Activated CD4-positive, alpha-beta memory T cell treated with anti-CD3 and anti-CD28 coated beads for 36 hours (primary cell): ENCODE measurements around the gene GPR35. TPM values are rescaled to one million over a fixed set of nuclear protein-coding genes. Genes with fewer than 3 reads are reported as not detected.

Experiments used
- CTCF ChIA-PET: fragments of 350-600 bp; sonication (Branson Sonifier 250); formaldehyde crosslinking; loops from one replicate; lab custom pipeline; 2021; ENCODE audit warnings: antibody characterized with exemption, inconsistent platforms; lab: Charles Lee
- POLR2A ChIA-PET: fragments of 350-600 bp; sonication (Branson Sonifier 250); formaldehyde crosslinking; loops from one replicate; lab custom pipeline; 2021; ENCODE audit warnings: antibody characterized with exemption; lab: Charles Lee
- DNase-seq: peaks from one replicate; pipeline ENCODE4 v3.0.0-alpha.2; 2020
- H3K27ac Mint-ChIP-seq: one replicate; pipeline ENCODE4 v1.8.0; 2021; ENCODE audit warnings: mixed read lengths
- H3K27me3 Mint-ChIP-seq: one replicate; pipeline ENCODE4 v1.8.0; 2021; ENCODE audit warnings: mixed read lengths
- H3K36me3 Mint-ChIP-seq: one replicate; pipeline ENCODE4 v1.8.0; 2021; ENCODE audit warnings: mixed read lengths
- H3K4me1 Mint-ChIP-seq: one replicate; pipeline ENCODE4 v1.8.0; 2021; ENCODE audit warnings: low read depth, mixed read lengths
- H3K4me3 Mint-ChIP-seq: one replicate; pipeline ENCODE4 v1.8.0; 2021; ENCODE audit warnings: mild to moderate bottlenecking, mixed read lengths
- H3K9me3 Mint-ChIP-seq: one replicate; pipeline ENCODE4 v1.8.0; 2021; ENCODE audit warnings: mixed read lengths
- intact Hi-C: fragments of 100-400 bp; cut with micrococcal nuclease; formaldehyde crosslinking; loops from one replicate; pipeline ENCODE4 v1.15.1; 2023
- total RNA-seq, 2 experiments: library from RNA; stranded (reverse); gene quantifications; one replicate each; pipeline ENCODE4 v1.2.3, GENCODE V29; 2021

Gene GPR35
- total RNA-seq, 2 experiments from 2014 or later = 3.4 to 4.7 TPM

GRCh38 chr2:240637901-240638345 is 12.6 kb downstream of the GPR35 start:
- no peak for DNase-seq
- H3K36me3 Mint-ChIP-seq = no peaks in the 10 kb centered on the region
- peaks cover 17% of the 10 kb centered on the region for H3K9me3 Mint-ChIP-seq
- CTCF ChIA-PET = no interaction called here
- H3K4me3 Mint-ChIP-seq = no peak overlapping the region
- H3K27me3 Mint-ChIP-seq = no peaks in the 10 kb centered on the region
- POLR2A ChIA-PET = no interaction called here
- H3K27ac Mint-ChIP-seq = no peak overlapping the region
- no peaks in the 10 kb centered on the region for H3K4me1 Mint-ChIP-seq
- intact Hi-C loops = no loop called here

- ChIA-PET CTCF (no interaction called here), POLR2A (no interaction called here)
- no peak for DNase-seq
- peaks cover 10% of the 10 kb centered on the region for H3K9me3 Mint-ChIP-seq
- H3K27ac Mint-ChIP-seq = no peak overlapping the region
- H3K4me3 Mint-ChIP-seq = no peak overlapping the region
- intact Hi-C loops = no loop called here
- H3K27me3 Mint-ChIP-seq = no peaks in the 10 kb centered on the region
- H3K4me1 Mint-ChIP-seq = no peaks in the 10 kb centered on the region
- H3K36me3 Mint-ChIP-seq = no peaks in the 10 kb centered on the region
Observed at GRCh38 chr2:240638512-240639160, 13.4 kb downstream of the GPR35 start.

GRCh38 chr2:240639566-240639965 is 14.3 kb downstream of the GPR35 start:
- H3K4me3 Mint-ChIP-seq = no peak overlapping the region
- intact Hi-C loops = no loop called here
- H3K4me1 Mint-ChIP-seq = no peaks in the 10 kb centered on the region
- H3K9me3 Mint-ChIP-seq = peaks cover 3% of the 10 kb centered on the region
- H3K36me3 Mint-ChIP-seq = no peaks in the 10 kb centered on the region
- no peaks in the 10 kb centered on the region for H3K27me3 Mint-ChIP-seq
- CTCF ChIA-PET = no interaction called here
- no peak for DNase-seq
- no peak overlapping the region for H3K27ac Mint-ChIP-seq
- POLR2A ChIA-PET = no interaction called here

- no peaks in the 10 kb centered on the region for H3K27me3 Mint-ChIP-seq
- H3K36me3 Mint-ChIP-seq = no peaks in the 10 kb centered on the region
- H3K4me1 Mint-ChIP-seq = peaks cover under 1% of the 10 kb centered on the region
- no peak for DNase-seq
- no peaks in the 10 kb centered on the region for H3K9me3 Mint-ChIP-seq
- H3K4me3 Mint-ChIP-seq = no peak overlapping the region
- ChIA-PET CTCF (no interaction called here), POLR2A (no interaction called here)
- intact Hi-C loops = no loop called here
- no peak overlapping the region for H3K27ac Mint-ChIP-seq
Observed at GRCh38 chr2:240640939-240641338, 15.7 kb downstream of the GPR35 start.

GRCh38 chr2:240642061-240642805 is 17.0 kb downstream of the GPR35 start:
- ChIA-PET POLR2A (no interaction called here), CTCF (no interaction called here)
- intact Hi-C loops = no loop called here
- Mint-ChIP-seq H3K9me3 (no peaks in the 10 kb centered on the region), H3K27ac (no peak overlapping the region), H3K27me3 (no peaks in the 10 kb centered on the region), H3K4me1 (peaks cover 2% of the 10 kb centered on the region), H3K36me3 (no peaks in the 10 kb centered on the region), H3K4me3 (no peak overlapping the region)
- no peak for DNase-seq

GRCh38 chr2:240642806-240643092 is 17.5 kb downstream of the GPR35 start:
- Mint-ChIP-seq H3K9me3 (no peaks in the 10 kb centered on the region), H3K27me3 (peaks cover 4% of the 10 kb centered on the region), H3K4me1 (peaks cover 2% of the 10 kb centered on the region), H3K36me3 (no peaks in the 10 kb centered on the region), H3K4me3 (no peak overlapping the region), H3K27ac (no peak overlapping the region)
- ChIA-PET CTCF (no interaction called here), POLR2A (no interaction called here)
- no peak for DNase-seq
- intact Hi-C loops = no loop called here

- no peak for DNase-seq
- CTCF ChIA-PET = no interaction called here
- Mint-ChIP-seq H3K4me3 (no peak overlapping the region), H3K36me3 (no peaks in the 10 kb centered on the region), H3K27me3 (peaks cover 7% of the 10 kb centered on the region), H3K9me3 (no peaks in the 10 kb centered on the region), H3K27ac (no peak overlapping the region), H3K4me1 (peaks cover 2% of the 10 kb centered on the region)
- intact Hi-C loops = no loop called here
- POLR2A ChIA-PET = no interaction called here
Observed at GRCh38 chr2:240643093-240643810, 18.0 kb downstream of the GPR35 start.

- ChIA-PET CTCF (no interaction called here), POLR2A (no interaction called here)
- intact Hi-C loops = no loop called here
- DNase-seq = no peak
- Mint-ChIP-seq H3K27me3 (peaks cover 12% of the 10 kb centered on the region), H3K4me3 (no peak overlapping the region), H3K27ac (no peak overlapping the region), H3K9me3 (no peaks in the 10 kb centered on the region), H3K36me3 (no peaks in the 10 kb centered on the region), H3K4me1 (peaks cover 2% of the 10 kb centered on the region)
Observed at GRCh38 chr2:240643811-240644150, 18.5 kb downstream of the GPR35 start.

GRCh38 chr2:240644171-240644651 is 18.9 kb downstream of the GPR35 start:
- ChIA-PET POLR2A (no interaction called here), CTCF (no interaction called here)
- DNase-seq = no peak
- Mint-ChIP-seq H3K9me3 (no peaks in the 10 kb centered on the region), H3K36me3 (no peaks in the 10 kb centered on the region), H3K4me1 (peaks cover 2% of the 10 kb centered on the region), H3K27ac (no peak overlapping the region), H3K27me3 (peaks cover 16% of the 10 kb centered on the region), H3K4me3 (no peak overlapping the region)
- intact Hi-C loops = no loop called here

GRCh38 chr2:240644859-240645301 is 19.6 kb downstream of the GPR35 start:
- no peaks in the 10 kb centered on the region for H3K36me3 Mint-ChIP-seq
- ChIA-PET CTCF (no interaction called here), POLR2A (no interaction called here)
- H3K4me3 Mint-ChIP-seq = no peak overlapping the region
- no peak for DNase-seq
- H3K27me3 Mint-ChIP-seq = peaks cover 20% of the 10 kb centered on the region
- H3K9me3 Mint-ChIP-seq = no peaks in the 10 kb centered on the region
- H3K27ac Mint-ChIP-seq = no peak overlapping the region
- H3K4me1 Mint-ChIP-seq = peaks cover 2% of the 10 kb centered on the region
- intact Hi-C loops = no loop called here

GRCh38 chr2:240645346-240645745 is 20.1 kb downstream of the GPR35 start:
- H3K27ac Mint-ChIP-seq = no peak overlapping the region
- CTCF ChIA-PET = no interaction called here

GRCh38 chr2:240645801-240646175 is 20.5 kb downstream of the GPR35 start:
- Mint-ChIP-seq H3K9me3 (no peaks in the 10 kb centered on the region), H3K36me3 (no peaks in the 10 kb centered on the region), H3K27me3 (peaks cover 23% of the 10 kb centered on the region), H3K4me3 (no peak overlapping the region), H3K27ac (no peak overlapping the region), H3K4me1 (peaks cover 2% of the 10 kb centered on the region)
- ChIA-PET CTCF (no interaction called here), POLR2A (no interaction called here)
- DNase-seq = no peak
- intact Hi-C loops = no loop called here

More at GRCh38 chr2:240645346-240645745, 20.1 kb downstream of the GPR35 start:
- POLR2A ChIA-PET = no interaction called here
- peaks cover 2% of the 10 kb centered on the region for H3K4me1 Mint-ChIP-seq
- H3K36me3 Mint-ChIP-seq = no peaks in the 10 kb centered on the region
- H3K27me3 Mint-ChIP-seq = peaks cover 21% of the 10 kb centered on the region
- intact Hi-C loops = no loop called here
- DNase-seq = no peak
- H3K4me3 Mint-ChIP-seq = no peak overlapping the region
- H3K9me3 Mint-ChIP-seq = no peaks in the 10 kb centered on the region
